Inflammatory macrophage treated with lipopolysaccharide for 1 hour (primary cell): ENCODE results near the gene OFD1.

Experiments
- DNase-seq, 2 donors: peaks; one replicate each; pipeline ENCODE4 v3.0.0-alpha.2; 2020 to 2022

OFD1 gene

DNA sequence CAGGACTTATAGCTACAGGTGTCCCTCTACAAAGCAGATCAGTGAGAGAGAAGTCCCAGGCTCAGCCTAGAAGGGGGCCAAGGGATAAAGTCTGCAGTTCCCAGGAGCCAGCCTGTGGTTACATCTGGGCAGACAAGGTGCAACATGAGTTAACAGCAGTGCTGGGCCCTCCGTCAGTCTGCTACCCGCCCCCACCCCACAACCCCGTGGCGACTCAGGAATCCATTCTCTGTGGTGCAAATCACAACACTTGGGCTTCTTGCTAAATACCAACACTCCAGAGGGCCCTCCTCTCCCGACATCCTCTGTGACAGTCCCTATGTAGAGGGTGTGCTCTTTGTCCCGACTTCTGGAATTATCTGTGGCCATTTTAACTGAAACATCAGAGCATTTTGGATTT is 68.6 kb downstream of the OFD1 start:
- DNase-seq, result no peak

DNA sequence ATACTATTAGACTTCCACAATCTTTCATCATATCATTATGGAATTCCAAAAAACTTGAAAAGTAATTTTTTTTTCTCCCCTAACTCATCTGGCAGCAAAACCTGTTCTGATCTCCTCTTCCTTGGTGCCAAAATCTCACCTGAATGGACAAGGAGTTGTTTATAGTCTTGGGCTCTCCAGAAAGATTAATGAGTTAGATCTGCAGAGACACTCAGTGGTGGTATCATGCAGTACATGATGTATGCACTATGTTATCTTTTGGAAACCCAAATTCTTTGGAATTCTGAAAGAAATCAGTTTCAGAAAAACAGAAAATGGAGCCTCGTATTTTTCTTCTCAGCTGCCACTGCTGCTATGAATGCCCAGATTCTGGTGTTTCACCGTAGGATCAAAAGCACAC is 70.7 kb downstream of the OFD1 start:
- no peak for DNase-seq

DNA sequence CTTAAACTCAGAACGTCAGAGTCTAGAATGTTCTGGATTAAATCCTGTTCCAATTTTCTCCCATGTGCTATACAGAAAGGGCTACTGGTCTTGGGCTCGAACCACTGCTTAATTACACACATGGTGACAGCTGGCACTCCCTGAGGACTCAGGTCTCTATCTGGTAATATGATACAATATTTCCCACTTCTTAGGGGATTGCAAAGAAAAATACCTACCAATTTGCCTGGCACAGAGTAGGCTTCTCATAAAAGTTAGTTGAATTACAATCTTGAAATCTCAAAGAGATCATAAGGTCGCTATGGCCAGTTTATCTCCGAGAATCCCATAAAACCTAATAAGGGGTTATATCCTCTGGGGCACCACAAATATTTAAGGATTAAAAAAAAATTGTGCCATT is 73.7 kb downstream of the OFD1 start:
- DNase-seq, result no peak

DNA sequence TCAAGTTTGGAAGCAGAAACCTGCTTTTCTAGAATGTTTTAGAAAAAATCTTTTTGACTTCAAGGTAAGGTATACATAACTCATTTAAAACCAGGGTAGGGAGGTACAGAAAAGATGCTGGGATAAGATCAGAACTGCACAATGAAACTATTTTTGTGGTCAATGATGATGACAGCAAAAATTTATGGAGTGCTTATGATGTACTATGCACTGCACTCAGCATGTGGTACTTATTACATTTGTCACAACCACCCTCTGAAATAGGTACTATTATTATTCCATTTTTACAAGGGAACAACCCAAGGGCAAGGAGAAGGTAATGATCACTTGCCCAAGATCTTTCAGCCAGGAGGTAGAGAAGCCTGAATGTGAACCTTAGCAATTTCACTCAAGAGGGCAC is 74.3 kb downstream of the OFD1 start:
- DNase-seq, result no peak

DNA sequence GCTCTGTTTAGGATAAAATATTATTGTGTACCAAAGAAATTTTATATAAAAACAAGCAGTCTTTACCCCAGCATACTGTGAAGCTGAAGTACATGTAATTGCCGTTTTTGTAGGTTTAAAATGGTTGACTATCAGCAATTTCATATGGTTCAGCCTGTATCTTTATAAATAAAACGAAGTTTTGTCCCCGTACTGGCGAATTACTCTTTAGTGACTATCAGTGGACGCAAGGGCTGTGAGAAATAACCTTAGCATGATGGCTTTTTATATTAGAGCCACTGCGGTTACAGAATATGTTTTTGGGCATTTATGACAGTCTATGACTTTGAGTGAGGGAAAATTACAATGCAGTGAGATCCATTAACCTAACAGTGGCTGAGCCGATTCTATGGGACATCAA is 81.1 kb downstream of the OFD1 start:
- no peak for DNase-seq

DNA sequence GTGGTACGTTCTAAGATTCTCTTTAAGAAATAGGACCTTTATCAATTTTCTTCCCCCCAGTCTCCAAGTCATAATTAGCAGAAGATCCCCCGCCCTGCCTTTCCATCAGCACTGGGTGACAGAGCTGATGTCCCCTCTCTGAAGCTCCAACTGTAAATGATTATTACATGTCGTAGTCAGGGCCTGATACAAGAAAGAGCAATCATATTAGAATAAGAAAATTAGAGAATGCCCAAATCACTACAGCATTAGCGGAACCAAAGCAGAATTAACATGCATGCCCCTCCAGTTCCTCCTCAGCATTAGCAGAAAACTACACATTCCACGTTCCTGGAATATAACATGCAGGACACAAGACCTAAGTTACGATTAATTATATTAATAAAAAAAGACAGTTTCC is 81.6 kb downstream of the OFD1 start:
- DNase-seq, result no peak

DNA sequence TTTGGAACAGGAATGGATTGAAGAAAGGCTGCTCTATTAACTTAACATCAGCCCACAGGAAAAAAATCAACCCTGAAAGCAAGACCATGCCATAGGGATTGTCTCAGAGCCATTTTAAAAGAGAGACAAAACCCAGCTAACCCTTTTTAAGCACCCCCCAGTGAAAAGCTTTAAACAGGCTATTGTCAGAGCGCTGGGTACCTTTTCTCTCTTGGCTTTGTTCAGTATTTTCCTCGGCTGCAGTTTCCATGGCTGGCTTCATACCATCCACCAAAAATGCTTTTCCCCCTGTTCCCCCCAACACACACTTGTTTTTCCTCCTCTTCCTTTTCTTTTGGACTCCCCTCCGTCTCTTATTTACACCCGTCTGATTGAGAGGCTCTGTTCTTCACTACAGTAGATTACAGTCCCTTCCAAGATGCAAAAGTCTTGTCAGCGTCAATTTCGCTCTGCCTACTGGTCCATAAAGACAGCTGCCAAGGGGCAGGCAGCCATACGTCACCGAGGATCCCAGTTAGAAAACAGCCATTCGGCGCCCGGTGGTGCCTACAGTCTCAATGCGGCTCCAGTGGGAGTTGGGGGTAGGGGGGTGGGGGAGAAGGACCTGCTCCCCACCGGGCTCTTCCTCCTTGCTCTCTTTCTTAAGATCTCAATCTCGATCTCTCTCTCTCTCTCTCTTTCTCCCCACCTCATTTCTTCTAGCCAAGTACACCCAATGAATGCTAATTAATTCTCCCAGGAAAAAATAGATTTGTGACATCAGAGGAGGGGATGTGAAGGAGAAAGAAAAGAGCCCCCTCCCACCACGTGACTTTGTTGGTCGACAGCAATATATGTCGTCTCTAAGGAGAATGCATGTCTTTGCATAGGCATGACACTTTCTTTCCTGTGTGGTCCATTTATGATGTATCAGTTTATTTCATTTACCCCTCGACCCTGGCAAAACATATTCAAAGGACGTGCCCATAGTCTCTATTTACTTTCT is 82.4 kb downstream of the OFD1 start, which contains the start of gene GPM6B:
GPM6B (minus strand) TSS at position 451 of the 985 bp plus-strand sequence; CDS start at position 262, 189 bp downstream.
- no peak for DNase-seq
